DMS114 treated with DMSO at 0.1 percent for 48 hours (cell line): ENCODE measurements around the gene SHC1.

Experiments used
- DNase-seq: peaks from one replicate; lab custom pipeline; 2025; ENCODE audit not compliant: unreplicated experiment; lab: John Stamatoyannopoulos, UW

Gene SHC1

GRCh38 chr1:155008015-155008941, 37.7 kb upstream of the SHC1 start:
- no peak for DNase-seq

- DNase-seq: no peak
Measured at GRCh38 chr1:155007251-155007828, 36.8 kb upstream of the SHC1 start.

DNA sequence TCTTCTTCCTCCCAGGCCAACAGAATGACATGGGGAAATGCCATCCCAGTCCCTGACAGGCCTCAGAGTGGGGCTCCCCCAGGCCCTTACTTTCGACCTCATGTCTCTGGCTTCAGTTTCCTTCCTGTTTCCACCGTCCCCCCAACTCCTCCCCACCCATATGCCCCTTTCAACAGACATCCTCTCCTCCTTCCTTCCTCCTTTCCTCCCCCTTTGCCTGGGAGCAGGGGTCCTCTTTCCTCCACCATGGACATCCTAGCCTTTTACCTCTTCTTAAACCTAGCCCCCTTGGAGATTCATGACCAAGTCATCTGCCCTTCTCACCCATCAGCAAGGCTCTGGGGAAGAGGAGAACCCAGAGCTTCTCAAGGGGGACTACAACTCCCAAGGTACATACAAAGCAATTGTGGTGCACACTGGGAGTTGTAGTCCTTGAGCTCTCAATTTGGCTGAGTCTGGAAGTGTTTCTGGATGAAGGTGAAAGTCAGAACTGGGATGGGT, 36.1 kb upstream of the SHC1 start:
- DNase-seq: peak; percentile 80

DNA sequence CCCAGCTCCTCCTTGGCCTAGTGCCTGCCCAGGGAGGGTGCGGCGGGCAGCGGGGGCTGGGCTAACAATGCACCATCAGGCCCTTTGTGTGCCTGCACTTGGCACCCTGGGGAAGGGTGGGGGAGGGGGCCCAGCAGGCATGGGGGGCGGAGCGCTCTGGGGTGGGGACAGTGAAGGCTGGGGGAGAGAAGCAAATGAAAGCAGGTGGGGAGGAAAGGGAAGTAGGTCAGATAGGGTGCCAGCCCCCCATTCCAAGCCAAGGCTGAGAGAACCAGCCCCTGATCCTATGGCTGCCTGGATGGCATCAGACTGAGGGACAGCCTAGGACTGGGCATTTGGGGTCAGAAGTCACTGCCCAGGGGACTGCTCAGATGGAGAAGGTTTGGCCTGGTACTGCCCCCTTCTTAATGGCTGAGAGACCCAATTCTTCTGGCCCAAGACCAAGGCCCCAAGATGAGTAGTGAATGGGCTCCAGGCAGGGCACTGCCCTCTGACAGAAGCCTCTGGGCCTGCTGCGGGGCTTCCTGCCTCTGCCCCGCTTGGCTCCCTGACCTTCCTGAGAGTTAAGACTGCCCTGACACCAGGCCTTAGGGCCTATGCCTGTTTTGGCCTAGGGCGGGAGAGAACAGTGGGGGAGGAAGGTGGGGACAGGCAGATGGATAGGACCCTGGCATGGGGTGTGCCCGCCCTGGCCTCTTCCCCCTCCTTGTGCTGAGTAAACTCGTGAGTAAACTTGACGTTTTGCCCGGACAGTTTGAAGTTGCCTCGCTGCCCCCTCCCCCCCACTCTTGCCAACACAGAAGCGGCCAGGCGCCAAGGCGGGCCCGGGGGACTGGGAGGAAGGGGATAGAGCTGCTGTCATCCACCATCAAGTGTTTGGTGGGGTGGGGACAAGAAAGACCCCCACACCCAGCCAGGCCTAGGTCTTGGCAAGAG, 34.8 kb upstream of the SHC1 start:
- DNase-seq: no peak

DNA sequence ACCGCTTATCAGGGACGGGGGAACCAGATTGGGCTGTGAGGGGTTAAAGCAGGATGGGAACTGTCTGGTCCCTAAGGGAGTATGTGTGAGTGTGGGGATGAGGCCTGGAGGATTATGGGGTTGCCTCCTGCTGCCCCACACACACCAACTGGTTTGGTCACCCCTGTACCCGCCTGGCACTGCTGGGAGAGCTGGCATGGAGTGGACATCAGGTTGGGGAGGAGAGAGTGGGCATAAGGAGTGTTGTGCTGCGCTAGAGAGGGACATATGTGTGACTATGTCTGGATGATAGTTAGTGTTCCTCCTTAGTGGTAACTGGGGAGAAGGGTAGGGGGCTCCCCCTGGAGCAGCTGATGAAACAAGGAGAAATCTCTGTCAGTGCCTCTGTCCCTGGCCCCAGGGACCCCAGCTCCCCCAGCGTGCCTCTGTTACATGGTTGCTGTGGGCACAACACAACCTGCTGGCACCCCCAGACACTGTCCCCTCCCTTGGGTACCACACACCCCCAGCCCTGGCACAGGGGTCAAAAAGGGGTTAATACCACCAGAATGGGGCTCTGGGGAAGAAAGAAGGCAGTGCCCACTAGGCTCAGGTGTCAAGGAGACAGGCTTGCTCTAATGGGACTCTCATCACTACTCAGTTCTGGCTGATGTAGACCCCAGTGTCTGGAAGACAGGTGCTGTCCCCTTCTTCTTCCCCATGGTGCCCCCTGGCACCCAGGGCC, 34.0 kb upstream of the SHC1 start:
- DNase-seq: no peak

DNA sequence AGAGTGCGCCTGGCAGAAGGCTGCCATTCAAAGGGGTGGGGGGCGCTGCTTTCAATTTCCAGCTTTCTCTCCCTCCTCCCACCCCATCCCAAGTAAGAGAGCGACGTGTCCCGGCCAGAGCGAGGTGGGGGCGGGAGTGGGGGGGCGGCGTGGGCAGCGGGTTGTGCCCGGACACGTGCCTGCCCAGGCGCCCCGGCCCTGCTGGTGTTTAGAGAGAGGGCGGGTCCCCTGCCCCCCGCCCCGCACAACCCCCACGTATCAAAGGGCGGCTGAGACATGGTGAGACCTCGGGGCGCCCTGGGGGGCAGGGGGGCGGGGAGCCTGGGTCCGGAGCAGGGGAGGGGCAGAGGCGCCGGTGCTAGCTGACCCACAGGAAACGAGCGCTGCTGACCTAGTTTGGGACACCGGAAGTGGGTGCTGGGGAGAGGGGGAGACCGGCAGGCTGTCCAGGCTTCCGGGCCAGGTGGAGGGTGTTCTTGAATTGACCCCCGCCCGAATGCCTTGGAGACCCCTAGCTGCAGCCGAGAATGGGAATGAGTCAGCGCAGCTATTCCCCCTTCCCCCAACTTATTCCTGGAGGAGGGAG, 33.3 kb upstream of the SHC1 start:
- DNase-seq: peak; percentile 37

DNA sequence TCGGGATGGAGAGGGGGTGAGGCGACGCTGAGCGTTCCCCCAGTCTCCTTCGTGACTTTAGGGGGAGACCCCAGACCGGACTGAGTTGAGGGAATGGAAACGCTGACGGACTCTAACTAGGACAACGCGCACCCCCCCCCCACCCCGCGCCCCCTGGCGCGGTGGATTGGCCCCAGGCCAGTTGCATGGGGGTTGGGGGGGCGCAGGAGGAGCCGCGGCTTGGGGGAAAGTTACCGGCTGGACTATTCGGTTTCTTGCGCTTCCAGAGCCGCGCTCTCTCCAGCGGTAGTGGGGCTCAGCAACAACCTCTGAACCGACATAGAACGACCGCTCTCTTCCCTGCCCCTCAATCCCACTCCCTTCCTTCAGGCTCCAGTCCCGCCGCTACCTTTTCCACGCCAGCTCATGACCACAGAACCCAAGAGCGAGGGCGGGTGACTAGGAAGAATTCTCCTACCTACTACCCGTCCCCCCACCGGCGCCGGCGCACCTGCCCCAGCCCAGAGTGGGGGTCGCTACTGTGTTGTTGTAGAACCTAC, 32.7 kb upstream of the SHC1 start:
- DNase-seq: no peak

GRCh38 chr1:155002464-155003226, 32.1 kb upstream of the SHC1 start, which contains the start of gene ZBTB7B:
TSS of gene ZBTB7B (plus strand) at chr1:155002802. CDS start at chr1:155014661, 11,859 bp downstream.
- no peak for DNase-seq

DNA sequence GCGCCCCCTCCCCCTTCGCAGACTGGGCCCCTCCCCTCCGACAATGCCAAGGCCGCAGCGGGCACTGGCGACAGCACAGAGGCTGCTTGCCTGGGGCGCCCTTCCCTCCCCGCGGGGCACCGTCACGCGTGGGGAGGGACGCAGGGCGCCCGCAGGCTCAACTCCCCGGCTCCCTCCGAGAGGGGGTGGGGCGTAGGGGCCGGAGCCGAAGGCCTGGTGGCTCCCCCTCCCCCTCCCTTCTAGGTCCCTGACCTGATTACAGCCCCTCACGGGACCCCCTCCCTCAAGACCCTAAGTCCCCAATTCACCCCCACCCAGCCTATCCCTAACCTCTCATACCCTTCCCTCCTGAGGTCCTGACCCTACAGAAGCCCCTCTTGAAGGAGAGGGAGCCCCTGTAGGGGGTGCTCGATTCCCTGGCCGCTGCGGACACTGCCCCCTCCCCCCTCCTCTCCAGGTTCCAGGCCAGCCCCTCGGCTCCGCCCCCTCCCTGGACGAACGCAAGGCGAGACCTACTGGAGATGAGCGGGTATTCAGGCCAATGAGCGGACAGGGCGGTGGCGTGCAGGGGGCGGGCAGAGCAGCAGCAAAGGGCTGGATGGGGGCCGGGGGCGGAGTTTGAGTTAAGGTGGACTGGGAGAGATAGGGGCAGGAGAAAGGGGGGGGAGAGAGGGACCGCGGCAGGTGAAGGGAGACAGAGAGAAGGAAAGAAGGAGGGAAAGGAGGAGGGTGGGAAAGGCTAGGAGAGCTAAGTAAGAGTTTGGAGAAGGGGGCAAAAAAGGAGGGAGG, 31.3 kb upstream of the SHC1 start:
- DNase-seq: peak; percentile 100

- DNase-seq: peak; percentile 75
Measured at GRCh38 chr1:155001425-155001674, 30.8 kb upstream of the SHC1 start.

- peak; percentile 84 for DNase-seq
Measured at GRCh38 chr1:155000726-155001424, 30.3 kb upstream of the SHC1 start.

DNA sequence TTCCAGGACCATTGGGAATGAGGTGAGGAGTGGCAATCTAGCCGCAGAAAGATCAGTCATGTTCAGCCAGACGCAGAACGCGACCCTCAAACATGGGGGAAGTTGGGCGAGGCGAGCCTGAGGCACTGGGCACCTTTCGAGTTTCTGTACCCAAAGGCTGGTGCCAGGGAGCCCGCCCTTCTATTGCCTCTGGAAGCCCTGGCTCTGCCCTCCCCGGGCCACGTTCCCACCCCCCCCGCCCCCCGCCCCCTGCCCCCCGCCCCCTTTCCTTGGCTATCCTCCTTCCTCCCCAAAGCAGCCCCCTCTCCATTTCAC, 29.8 kb upstream of the SHC1 start:
- no peak for DNase-seq

GRCh38 chr1:154999571-155000410, 29.2 kb upstream of the SHC1 start:
- DNase-seq: no peak

DNA sequence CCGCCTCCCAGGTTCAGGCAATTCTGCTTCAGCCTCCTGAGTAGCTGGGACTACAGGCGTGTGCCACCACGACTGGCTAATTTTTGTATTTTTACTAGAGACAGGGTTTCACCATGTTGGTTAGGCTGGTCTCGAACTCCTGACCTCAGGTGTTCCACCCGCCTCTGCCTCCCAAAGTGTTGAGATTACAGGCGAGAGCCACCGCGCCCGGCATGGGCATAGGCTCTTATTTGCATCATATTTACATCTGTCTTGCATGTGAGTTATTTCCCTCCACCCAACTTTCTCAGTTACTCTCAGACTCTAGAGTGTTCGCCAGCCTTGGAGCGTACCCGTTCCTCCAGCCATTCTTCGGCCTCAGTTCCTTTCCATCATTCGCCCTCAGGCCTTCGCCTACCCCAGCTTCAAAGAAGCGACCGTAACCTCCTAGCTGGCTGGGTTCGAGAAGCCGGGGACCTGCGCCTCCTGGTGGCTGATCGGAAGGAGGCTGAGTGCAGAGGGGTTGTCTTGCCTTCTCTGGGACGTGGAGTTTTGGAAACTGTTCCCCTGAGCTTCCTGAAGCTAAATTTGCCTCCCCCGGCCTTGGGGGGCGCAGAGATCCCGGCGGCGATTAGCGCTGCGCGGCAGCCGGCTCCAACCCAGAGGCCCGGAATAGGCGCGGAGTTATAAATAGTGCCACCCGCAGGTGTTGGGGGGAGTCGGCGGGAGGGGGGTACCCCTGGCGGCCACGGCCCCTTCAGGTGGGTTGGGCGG, 28.4 kb upstream of the SHC1 start:
- DNase-seq: peak; percentile 76

GRCh38 chr1:154998201-154998780, 27.7 kb upstream of the SHC1 start:
- DNase-seq: no peak
